Raji (cell line): Measurements from ENCODE around the gene ABHD16A.

Source experiments
- POLR2A ChIP-seq: IDR thresholded peaks from 2 replicates; pipeline ENCODE4 v1.6.1; 2011; ENCODE audit warnings: low read depth, low read length, control low read depth; ENCODE audit not compliant: insufficient read depth

Gene ABHD16A

DNA sequence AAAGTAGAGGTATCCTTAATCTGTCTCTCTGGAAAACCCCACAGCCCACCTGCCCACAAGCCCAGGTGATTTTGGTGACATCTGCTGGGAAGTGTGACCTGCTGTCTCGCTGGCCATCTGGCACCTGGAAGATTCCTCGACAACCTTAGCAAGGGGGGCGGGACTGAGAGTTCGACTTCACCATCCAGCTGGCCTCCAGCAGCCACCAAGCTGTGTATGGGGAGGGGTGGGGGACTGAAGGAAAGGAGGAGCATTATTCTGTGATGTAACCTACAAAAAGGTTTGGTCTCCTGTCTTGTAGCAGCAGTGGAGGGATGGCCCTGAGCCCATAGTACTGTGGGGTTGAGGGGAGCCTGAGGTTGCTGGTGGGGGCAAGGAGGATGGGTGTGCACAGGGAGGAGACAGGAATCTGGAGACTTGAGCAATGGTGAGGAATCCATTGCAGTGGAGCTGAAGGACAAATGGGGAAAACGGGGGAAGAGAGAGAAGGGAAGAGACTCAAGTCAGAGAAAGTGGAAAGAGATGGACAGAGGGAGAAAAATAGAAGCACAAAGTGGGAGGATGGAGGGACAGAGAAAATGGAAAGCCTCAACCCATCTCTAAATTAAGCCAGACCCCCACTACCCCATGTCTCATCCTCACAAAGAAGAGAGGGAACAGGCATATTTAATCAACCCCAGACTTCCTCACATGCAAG lies 7.5 kb upstream of the ABHD16A start:
- no peak for TF ChIP-seq POLR2A

DNA sequence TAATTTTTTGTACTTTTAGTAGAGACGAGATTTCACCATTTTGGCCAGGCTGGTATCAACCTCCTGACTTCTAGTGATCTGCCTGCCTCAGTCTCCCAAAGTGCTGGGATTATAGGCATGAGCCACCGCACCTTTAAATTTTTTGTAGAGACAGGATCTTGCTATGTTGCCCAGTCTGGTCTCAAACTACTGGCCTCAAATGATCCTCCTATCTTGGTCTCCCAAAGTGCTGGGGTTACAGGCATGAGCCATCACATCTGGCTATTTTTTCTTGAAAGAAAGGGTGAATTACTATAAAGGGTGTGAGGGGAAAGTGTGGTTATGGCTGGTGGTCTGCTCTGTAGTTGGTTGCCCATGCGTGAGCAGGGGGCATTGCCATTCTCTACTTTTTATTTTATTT lies 5.1 kb upstream of the ABHD16A start:
- no peak for TF ChIP-seq POLR2A

DNA sequence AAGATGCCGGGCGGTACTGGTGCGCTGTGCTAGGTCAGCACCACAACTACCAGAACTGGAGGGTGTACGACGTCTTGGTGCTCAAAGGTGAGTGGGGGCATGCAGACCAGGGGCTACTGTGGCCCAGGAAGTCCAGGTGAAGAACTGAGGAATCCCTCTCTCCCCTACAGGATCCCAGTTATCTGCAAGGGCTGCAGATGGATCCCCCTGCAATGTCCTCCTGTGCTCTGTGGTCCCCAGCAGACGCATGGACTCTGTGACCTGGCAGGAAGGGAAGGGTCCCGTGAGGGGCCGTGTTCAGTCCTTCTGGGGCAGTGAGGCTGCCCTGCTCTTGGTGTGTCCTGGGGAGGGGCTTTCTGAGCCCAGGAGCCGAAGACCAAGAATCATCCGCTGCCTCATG lies 4.6 kb upstream of the ABHD16A start:
- TF ChIP-seq POLR2A: no peak

DNA sequence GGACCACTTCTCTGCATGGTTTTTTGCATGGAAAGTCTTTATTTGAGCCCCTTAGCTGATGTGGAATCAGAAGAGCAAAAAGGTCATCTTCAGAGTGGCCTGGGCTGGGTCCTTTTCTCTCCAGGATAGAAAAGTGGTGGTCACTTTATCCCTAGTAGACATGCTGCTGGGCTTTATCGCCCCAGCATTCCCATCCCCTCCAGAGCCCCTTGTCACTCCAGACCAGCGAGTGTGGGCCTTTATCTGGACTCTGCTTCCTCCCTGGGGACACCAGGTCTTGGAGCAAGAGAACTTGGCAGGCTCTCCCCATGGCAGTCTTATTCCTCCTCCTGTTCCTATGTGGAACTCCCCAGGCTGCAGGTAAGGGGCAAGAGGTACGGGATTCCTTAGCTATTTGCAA lies 3.5 kb upstream of the ABHD16A start, which contains the start of gene LY6G6F:
TSS of gene LY6G6F (plus strand) at position 268 of the 400 bp plus-strand sequence. CDS start at position 309, 41 bp downstream.
- no peak for TF ChIP-seq POLR2A

DNA sequence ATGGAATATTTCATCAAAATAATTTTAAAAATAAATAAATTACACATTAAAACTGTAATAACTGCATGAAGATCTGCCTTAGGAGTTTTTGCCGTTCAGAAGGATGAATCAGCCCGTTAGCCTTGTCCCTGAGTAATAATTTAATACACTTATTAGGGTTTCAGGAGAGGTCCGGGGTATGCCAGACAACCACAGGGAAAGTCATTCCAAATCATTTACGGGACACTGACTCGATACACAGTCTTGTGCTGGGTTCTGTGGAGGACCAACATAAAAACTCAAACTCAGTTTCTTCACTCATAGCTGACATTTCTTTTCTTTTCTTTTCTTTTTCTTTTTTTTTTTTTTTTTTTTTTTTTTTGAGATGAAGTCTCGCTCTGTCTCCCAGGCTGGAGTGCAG lies 2.8 kb upstream of the ABHD16A start:
- TF ChIP-seq POLR2A: no peak

DNA sequence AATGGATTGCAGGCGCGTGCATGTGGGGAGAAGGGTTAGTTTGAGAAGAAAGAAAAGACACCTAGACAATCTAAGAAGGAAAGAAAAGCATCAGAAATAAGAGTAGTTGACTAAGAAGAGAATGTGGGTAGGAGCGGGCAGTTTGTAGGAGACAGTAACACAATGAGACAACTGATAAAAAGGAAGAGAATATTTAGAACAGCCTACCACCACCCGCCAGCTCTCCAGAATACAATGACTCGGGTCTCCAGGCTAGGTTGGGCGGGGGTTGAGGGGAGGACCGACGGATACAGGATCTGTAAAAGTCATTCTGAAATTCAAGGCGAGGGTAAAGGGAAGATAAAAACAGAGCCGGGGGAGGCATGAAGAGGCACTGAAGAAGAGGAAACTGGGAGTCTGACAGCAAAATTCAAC lies 712 bp downstream of the ABHD16A start:
- TF ChIP-seq POLR2A: no peak

DNA sequence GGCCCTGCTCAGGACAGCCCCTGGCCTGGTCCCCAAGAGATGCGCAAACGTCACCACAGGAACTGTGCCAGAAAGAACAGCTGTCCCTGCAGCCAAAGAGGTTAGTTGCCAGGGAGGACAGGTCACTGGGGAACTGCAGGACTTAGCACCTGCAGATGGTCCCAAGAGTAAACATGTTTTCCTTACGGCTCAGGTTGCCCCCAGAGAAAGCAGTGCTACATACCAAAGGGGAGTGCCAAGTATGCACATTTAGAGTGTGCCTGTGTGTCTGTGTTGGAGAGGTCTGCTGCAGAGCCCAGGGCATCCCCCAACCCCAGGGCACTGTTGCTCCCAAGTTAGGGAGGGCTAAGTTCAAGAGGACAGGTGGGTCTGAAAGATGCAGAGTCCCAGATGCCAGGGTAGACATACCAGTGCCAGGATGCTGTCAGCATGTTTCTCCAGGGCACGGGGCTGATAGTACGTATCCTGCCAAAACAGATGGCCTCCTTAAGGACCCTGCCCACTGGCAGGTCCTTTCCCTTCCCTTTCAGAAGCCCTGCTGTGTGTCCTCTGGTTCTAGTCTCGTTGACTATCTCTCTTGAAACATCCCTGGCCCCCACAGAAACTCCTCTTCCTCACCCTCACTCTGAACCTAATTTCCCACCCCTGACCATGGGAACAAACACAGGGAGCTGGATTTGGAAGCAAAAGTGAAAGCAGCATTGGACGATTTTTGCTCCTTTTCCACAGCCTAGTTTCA lies 1.3 kb downstream of the ABHD16A start:
- no peak for TF ChIP-seq POLR2A

DNA sequence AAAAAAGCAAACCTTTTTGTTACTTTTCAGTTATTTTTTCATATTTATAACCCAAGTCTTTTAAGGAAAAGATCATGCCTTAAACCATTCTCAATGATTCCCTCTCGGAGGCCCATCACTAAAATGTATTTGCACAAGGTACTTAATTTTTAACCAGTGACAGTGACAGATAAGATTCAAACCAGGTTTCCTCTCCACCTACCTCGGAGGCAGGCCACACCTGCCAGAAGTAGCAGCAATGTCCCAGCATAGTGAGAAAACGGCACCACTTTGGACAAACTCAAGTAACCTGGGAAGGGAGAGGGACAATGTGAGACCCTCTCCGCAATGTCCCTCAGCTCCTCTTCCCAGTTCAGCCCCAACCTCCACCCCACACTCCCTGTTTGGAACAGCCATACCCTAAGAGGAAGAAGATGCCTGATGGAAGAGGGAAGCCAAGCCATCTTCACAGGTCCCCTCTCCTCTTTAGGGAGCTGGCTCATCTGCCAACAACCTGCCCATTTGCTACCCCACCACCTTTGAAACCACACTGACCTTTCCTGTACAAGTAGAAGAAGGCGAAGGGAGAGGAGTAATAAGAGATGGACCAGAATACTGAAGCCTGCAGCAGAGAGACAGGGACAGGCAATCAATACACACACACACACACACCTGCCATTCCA lies 2.3 kb downstream of the ABHD16A start:
- no peak for TF ChIP-seq POLR2A

DNA sequence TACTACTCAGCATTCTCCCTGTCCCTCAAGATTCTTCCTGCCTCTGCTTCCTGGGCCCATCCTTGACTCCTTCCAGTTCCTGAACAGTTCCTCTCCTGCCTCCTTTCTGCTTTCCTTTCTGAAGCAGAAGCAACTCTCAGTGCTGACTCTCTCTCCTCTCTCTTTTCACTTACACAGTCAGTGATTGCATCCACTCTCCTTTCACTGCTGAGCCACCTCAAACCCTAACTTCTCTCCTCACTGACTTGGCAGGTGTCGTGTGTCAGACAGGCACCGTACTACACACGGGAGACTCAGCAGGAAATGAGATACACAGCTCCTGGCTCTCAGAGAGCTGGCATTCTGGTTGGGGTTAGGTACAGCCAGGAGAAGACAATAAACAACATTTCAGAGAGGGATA lies 5.6 kb downstream of the ABHD16A start:
- TF ChIP-seq POLR2A: no peak

DNA sequence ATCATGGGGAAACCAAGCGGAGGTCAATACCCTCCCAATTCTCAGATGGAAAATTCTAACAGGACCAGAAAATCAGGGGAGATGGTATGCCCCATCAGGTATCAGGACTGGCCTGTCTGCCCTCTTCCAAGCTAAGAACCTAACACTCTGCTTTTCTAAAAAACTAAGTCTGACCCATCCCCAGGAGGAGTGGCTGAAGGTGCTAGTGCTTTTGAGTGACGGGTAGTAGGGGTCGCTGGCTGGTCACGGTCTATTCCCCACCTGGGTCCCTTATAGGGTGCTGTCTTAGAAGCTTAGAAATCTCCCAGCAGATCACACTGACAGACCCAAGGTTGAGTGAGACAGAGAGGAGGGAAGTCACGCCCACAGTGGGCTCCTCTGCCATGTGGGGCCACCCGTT lies 9.6 kb downstream of the ABHD16A start:
- no peak for TF ChIP-seq POLR2A

DNA sequence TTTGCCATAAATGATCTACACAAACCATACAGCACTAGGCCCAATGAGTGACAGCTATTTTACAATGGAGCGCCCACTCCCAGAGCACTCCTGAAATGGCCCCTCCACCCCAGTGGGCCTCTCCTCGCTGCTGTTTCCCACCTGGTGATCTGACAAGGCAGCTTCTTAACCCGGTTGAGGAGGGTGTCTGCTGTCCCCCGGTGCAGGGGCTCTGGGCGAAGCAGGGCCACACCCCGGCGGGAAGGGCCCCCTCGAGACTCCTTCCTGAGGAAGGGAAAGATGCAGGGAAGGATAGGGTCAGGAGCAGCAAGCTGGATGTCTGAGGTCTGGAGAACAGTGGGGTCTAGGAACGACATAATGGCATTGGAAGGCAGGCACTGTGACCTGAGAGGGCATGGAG lies 10.2 kb downstream of the ABHD16A start:
- TF ChIP-seq POLR2A: no peak

DNA sequence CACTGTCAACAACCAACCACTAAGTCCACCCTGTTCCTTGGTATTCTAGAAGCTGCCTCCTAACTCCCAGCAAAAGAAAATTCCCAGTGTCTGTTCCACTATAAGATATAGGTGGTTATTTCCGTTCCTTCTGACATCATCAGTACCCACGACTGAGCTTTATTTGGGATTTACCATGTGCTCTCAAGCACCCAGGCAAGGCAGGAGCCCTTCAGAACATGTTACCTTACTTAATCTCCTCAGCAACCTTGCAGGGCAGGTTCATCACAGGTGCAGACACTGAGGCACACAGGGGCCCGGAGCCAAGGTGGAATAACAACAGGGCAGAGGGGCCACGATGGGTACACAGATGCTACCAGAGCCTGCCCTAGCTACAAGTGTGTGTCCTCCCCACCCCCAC lies 10.8 kb downstream of the ABHD16A start:
- no peak for TF ChIP-seq POLR2A

DNA sequence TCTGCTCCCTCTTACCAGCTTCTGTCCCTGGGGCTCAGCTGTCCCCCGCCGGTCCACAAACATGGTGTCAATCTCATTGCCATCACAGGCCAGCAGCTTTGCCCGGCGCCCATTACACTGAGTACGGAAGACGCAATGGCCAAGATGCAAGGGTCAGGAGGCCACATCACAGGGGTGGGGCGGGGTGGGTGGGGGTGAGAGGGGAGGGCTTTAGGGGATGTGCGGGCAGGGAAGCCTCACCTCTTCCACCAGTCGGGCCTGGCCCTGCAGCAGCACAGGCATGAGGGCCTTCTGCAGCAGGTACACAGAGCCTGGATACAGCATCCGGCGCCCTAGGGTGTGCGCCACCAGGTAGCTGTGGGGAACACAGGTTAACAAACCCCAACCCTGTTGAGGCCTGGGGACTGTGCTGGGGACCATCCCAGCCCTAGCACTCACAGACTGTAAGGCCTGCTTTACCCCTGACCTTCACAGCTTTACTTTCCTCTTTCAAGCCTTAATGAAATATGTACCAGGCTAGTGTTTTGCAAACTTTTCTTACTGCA lies 11.5 kb downstream of the ABHD16A start:
- no peak for TF ChIP-seq POLR2A

DNA sequence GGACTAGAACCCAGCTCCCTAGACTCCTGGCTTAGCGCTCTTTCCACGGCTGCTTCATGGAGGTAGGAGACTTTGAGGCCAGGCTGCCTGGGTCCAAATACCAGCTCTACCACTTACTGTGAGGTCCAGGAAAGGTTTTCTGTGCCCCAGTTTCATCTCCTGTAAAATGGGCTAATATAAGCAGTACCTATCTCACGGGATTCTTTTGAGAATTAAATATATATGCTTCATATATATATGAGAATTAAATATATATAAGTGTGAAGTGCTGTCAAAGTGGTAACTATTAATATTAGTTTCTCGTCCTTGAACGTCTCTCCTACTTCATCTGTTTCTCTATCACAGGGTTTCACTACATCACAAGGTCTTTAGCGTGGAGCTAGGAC lies 12.1 kb downstream of the ABHD16A start:
- no peak for TF ChIP-seq POLR2A

DNA sequence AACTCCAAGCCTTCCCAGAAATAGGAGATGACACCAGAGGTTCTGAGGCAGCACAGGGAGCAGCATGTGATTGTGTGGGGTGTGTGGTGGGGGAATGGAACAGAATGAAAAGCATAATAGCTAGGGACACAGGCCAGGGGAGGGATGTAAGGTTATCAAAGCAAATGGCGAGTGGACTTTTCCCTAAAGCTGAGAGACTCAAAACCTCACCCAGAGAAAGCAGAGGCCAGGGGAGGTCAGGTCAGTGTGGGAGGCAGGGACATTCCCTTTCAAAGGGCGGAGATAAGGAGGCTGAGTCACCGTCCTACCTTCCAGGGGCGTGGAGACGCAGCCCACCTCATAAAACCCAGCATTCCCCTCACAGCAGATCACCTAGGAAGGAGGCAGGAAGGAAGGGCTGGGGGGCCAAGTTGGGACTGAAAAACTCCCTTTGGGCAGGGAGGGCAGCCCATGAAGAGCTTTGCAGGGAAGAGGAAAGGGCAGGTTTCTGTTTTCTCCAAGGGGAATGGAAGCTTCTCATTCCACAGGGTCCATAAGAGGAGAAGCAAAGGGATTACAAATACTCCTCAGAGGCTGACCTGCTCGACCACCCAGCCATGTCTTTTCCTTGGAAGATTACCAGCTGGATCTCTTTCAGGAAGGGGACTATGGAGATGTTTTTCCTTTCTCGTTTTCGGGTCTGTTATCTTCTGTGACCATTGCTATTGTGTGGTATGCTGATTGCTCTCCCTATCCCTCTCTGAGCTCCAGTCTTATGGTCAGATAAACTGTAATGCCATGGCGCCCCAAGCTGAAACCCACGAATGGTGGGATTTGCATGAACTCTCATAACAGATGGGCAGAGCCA lies 12.7 kb downstream of the ABHD16A start:
- no peak for TF ChIP-seq POLR2A
